Prostate gland (tissue), 2 donors: ENCODE results near the gene BCL11A. TPM values are rescaled to one million over a fixed set of nuclear protein-coding genes. Genes with fewer than 3 reads are reported as not detected.

Experiments
- DNase-seq: peaks from one replicate; pipeline ENCODE4 v3.0.0-alpha.2; 2019; ENCODE audit warnings: low spot score
- H3K27ac ChIP-seq, 2 donors: fragments of 200-600 bp; sonication (generic); 2 replicates each; pipeline ENCODE4 v1.5.1; 2017 to 2019
- H3K27me3 ChIP-seq: fragments of 200-600 bp; sonication (generic); replicated peaks from 2 replicates; pipeline ENCODE4 v1.5.1; 2019; ENCODE audit not compliant: insufficient read depth
- H3K36me3 ChIP-seq, 2 donors: fragments of 200-600 bp; sonication (generic); 1 replicate in 1 of 2; 2 replicates in 1 of 2; pipeline versions ENCODE4 v1.5.1 to v1.8.1; 2017 to 2019
- H3K4me1 ChIP-seq: fragments of 200-600 bp; sonication (generic); replicated peaks from 2 replicates; pipeline ENCODE4 v1.5.1; 2019
- H3K4me3 ChIP-seq, 2 donors: fragments of 200-600 bp; sonication (generic); 2 replicates each; pipeline ENCODE4 v1.5.1; 2017 to 2019
- H3K9me3 ChIP-seq: fragments of 200-600 bp; sonication (generic); 2 replicates; pipeline ENCODE4 v1.5.1; 2017
- CTCF ChIP-seq, 4 experiments: fragments of 200-600 bp in 2 of 4; fragments of 450-650 bp in 2 of 4; sonication (generic) in 2 of 4; IDR thresholded peaks; 1 replicate in 3 of 4; 2 replicates in 1 of 4; pipeline ENCODE4 v1.5.1; 2016 to 2019; ENCODE audit warnings: antibody characterized with exemption in 4 of 4, mild to moderate bottlenecking in 2 of 4, moderate library complexity in 2 of 4
- POLR2A ChIP-seq: fragments of 450-650 bp; IDR thresholded peaks from one replicate; pipeline ENCODE4 v1.6.1; 2016; ENCODE audit warnings: antibody characterized with exemption, mild to moderate bottlenecking
- POLR2AphosphoS5 ChIP-seq: sonication (generic); formaldehyde crosslinking; IDR thresholded peaks from one replicate; pipeline ENCODE4 v1.6.1; 2017; ENCODE audit warnings: antibody characterized with exemption
- WGBS: methylation state at CpG from one replicate; pipeline ENCODE4 v1.1.5; 2018; 5-methylcytosine and 5-hydroxymethylcytosine counted together
- intact Hi-C: fragments of 100-400 bp; cut with DNase I; formaldehyde crosslinking; loops from one replicate; pipeline ENCODE4 v1.14.2; 2022
- total RNA-seq, 2 donors: library from RNA; depleted of rRNA; stranded (reverse); fragments of >200 nt; gene quantifications; one replicate each; pipeline ENCODE4 v1.1.0, GENCODE V29; 2016

BCL11A gene
- total RNA-seq, 2 donors from 2014 or later: 14.6 to 22.2 TPM

GRCh38 chr2:60557486-60557864, 4.0 kb upstream of the BCL11A start:
- intact Hi-C loops: no loop called here
- Histone ChIP-seq H3K27ac (no peak overlapping the region), H3K9me3 (no peaks in the 10 kb centered on the region), H3K36me3 (no peaks in the 10 kb centered on the region), H3K4me3 (no peak overlapping the region), H3K4me1 (no peaks in the 10 kb centered on the region), H3K27me3 (peaks cover 4% of the 10 kb centered on the region)
- no peak for TF ChIP-seq POLR2AphosphoS5
- TF ChIP-seq POLR2A: no peak
- no peak for TF ChIP-seq CTCF (IDR thresholded peaks at IDR 0.05)
- WGBS: 36% methylated on average over 12 of the region's 12 CpGs
- no peak for DNase-seq

- no peak for DNase-seq
- H3K36me3 ChIP-seq: no peaks in the 10 kb centered on the region
- H3K4me3 ChIP-seq: no peak overlapping the region
- no peaks in the 10 kb centered on the region for H3K4me1 ChIP-seq
- H3K27me3 ChIP-seq: peaks cover 4% of the 10 kb centered on the region
- intact Hi-C loops: no loop called here
- H3K27ac ChIP-seq: no peak overlapping the region
- 7% methylated on average over 31 of the region's 31 CpGs for WGBS
- H3K9me3 ChIP-seq: no peaks in the 10 kb centered on the region
- TF ChIP-seq POLR2A (no peak), POLR2AphosphoS5 (no peak), CTCF (IDR thresholded peaks at IDR 0.05) (no peak)
These were observed 3.4 kb upstream of the BCL11A start for GRCh38 chr2:60556576-60557485.

- WGBS: 43% methylated on average over 5 of the region's 5 CpGs
- H3K27ac ChIP-seq: no peak overlapping the region
- H3K27me3 ChIP-seq: peaks cover 4% of the 10 kb centered on the region
- TF ChIP-seq POLR2A (no peak), POLR2AphosphoS5 (no peak), CTCF (IDR thresholded peaks at IDR 0.05) (no peak)
- DNase-seq: no peak
- no peaks in the 10 kb centered on the region for H3K4me1 ChIP-seq
- no peak overlapping the region for H3K4me3 ChIP-seq
- H3K36me3 ChIP-seq: no peaks in the 10 kb centered on the region
- intact Hi-C loops: no loop called here
- no peaks in the 10 kb centered on the region for H3K9me3 ChIP-seq
These were observed 2.7 kb upstream of the BCL11A start for GRCh38 chr2:60556175-60556574.

GRCh38 chr2:60555783-60556139, 2.3 kb upstream of the BCL11A start:
- peak overlapping the region; percentile 53 to 61 for H3K4me3 ChIP-seq
- DNase-seq: no peak
- H3K4me1 ChIP-seq: no peaks in the 10 kb centered on the region
- H3K36me3 ChIP-seq: no peaks in the 10 kb centered on the region
- no peak for TF ChIP-seq POLR2AphosphoS5
- no peak for TF ChIP-seq CTCF (IDR thresholded peaks at IDR 0.05)
- TF ChIP-seq POLR2A: no peak
- WGBS: 11% methylated on average over 5 of the region's 5 CpGs
- H3K27me3 ChIP-seq: peaks cover 4% of the 10 kb centered on the region
- no peaks in the 10 kb centered on the region for H3K9me3 ChIP-seq
- intact Hi-C loops: no loop called here
- H3K27ac ChIP-seq: peak overlapping the region; percentile 76 to 82
